SW480 (cell line): ENCODE results near the gene TMEM95.
"Not testable (repeated sequence)": the region's sequence is repeated elsewhere in the genome, so short reads cannot be mapped to it uniquely, and the experiment has no call there.

Source experiments
- DNase-seq: peaks from one replicate; pipeline ENCODE4 v3.0.0-alpha.2; 2016; ENCODE audit warnings: low spot score

Gene TMEM95

GRCh38 chr17:7346761-7347614, 8.0 kb upstream of the TMEM95 start:
- no peak for DNase-seq

DNA sequence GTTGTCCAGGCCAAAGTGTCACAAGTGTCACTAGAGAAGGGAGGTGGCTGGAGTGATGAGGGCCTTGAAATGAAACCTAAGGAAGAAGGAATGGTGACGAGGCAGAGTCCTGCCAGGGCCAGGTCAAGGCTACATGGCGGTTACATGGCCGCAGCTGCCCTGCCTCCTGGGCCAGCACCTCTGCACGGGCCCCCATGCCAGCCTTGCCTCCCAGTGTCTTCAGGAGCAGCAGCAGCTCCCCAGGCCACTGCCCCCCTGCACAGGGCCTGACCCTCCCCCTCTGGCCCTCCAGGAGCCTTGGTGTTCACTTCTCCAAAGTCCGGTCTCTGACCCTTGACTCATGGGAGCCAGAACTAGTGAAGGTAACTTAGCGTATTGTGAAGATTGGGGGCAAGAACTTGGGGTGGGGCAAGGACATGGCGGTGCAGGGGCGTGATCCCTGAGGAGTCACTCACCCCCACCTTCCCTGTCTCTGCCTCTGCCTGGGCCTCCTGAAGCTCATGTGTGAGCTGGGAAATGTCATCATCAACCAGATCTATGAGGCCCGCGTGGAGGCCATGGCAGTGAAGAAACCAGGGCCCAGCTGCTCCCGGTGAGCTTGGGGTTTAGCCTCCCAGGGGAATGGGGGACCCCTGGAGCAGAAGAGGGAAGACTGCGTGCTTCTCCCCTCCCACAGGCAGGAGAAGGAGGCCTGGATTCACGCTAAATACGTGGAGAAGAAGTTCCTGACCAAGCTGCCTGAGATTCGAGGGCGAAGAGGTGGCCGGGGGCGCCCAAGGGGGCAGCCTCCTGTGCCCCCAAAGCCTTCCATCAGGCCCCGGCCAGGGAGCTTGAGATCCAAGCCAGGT, 7.1 kb upstream of the TMEM95 start:
- no peak for DNase-seq

GRCh38 chr17:7348478-7349242, 6.3 kb upstream of the TMEM95 start:
- no peak for DNase-seq

GRCh38 chr17:7351665-7352502, 3.1 kb upstream of the TMEM95 start, which contains the start of gene KCTD11:
TSS of gene KCTD11 (plus strand) at chr17:7352162.
- DNase-seq, result peak; percentile 98

- DNase-seq, result no peak
These were observed 2.5 kb upstream of the TMEM95 start for GRCh38 chr17:7352503-7352889.

- no peak for DNase-seq
These were observed 1.9 kb upstream of the TMEM95 start for GRCh38 chr17:7352910-7353635.

GRCh38 chr17:7354262-7354843, 603 bp upstream of the TMEM95 start:
- peak; percentile 96 for DNase-seq

- DNase-seq, result no peak
These were observed 617 bp downstream of the TMEM95 start for GRCh38 chr17:7355573-7355972.

GRCh38 chr17:7356072-7356549, 1.2 kb downstream of the TMEM95 start:
- peak; percentile 75 for DNase-seq

DNA sequence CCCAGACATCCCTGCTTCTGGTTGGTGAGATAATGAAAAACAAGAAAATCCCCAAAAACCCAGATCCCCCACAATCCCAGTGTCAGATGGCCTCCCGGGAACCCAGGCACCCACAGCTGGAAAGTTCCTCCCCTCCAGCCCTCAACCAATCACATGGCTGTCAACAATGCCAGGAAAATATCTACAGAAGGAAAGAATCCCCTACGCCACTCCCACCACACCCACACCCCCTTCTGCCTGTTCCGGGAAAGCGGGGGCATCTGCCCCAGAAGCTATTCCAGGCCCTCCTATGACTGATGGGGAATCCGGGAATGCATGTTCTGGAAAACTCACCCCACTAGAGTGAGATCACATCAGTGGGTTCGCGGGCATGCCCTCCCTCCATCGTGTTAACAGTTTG, 1.8 kb downstream of the TMEM95 start:
- DNase-seq, result no peak

DNA sequence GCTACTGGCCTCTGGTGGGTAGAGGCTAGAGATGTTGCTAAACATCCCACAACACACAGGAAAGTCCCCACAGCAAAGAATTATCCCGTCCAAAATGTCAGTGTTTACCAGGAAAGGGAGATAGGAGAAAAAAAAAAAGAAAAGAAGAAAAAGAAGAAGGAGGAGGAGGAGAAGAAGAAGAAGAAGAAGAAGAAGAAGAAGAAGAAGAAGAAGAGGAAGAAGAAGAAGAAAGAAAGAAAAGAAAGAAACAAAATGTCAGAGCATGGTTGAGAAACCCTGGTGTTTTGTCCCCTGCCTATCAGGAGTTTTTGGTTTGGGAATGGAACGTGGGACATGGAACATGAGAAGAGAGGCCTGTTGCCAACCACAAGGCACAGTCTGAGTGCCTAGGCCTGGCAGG, 2.4 kb downstream of the TMEM95 start:
- DNase-seq, result no peak

GRCh38 chr17:7361906-7362305, 7.0 kb downstream of the TMEM95 start:
- DNase-seq, result no peak

- DNase-seq, result no peak
These were observed 8.4 kb downstream of the TMEM95 start for GRCh38 chr17:7363311-7363710.

DNA sequence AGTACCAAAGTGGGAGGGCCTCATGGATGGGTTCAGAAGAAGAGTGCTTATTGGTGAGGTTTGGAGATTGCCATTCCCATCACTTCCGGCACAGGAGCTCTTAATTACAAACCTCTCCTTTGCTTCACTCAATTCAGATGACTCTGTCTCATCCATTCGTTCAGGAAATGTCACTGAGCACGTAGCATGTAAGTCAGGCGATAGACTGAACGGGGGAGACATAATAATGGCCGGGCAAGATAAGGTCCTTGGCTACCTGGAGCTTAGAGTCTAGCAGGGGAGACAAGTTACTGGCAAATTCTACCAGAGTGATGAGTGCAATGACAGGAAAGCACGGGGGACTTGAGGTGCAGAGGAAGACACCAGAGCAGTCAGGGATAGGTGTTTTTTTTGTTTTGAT, 11.0 kb downstream of the TMEM95 start:
- not testable (repeated sequence) for DNase-seq

DNA sequence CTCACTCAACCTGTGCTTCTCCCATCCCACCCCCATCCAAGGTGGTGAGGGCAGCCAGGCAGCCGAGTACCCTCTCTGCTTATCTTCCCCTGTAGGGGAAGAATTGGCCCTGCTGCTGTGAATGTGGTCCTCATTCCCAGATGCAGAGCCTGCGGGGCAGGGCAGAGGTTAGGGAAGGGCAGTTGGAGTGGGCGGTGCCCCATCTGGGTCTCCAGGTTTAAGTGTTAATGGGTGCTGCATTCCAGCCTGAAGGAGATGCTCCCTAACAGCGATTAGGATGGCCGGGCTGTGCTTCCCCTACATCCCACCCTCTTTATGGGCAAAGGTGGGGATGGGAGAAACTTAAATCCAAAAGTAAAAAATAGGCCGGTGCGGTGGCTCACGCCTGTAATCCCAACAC, 12.1 kb downstream of the TMEM95 start:
- no peak for DNase-seq

- no peak for DNase-seq
These were observed 13.1 kb downstream of the TMEM95 start for GRCh38 chr17:7367918-7368598.

DNA sequence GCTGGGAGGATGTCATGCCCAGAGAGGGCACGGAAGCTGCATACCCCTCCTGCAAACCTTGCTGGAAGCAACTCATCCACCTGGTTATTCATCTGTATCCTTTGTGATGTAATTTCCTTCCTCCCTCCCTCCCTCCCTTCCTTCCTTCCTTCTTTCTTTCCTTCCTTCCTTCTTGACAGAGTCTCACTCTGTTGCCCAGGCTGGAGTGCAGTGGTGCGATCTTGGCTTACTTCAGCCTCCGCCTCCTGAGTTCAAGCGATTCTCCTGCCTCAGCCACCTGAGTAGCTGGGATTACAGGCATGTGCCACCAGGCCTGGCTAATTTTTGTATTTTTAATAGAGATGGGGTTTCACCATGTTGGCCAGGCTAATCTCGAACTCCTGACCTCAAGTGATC, 13.6 kb downstream of the TMEM95 start:
- not testable (repeated sequence) for DNase-seq

GRCh38 chr17:7369825-7370224, 14.9 kb downstream of the TMEM95 start:
- no peak for DNase-seq

GRCh38 chr17:7370853-7371252, 15.9 kb downstream of the TMEM95 start:
- DNase-seq, result no peak

- no peak for DNase-seq
These were observed 19.4 kb downstream of the TMEM95 start for GRCh38 chr17:7374353-7374752.
